ENCODE data around the gene TMEM250.

Gene TMEM250

DNA sequence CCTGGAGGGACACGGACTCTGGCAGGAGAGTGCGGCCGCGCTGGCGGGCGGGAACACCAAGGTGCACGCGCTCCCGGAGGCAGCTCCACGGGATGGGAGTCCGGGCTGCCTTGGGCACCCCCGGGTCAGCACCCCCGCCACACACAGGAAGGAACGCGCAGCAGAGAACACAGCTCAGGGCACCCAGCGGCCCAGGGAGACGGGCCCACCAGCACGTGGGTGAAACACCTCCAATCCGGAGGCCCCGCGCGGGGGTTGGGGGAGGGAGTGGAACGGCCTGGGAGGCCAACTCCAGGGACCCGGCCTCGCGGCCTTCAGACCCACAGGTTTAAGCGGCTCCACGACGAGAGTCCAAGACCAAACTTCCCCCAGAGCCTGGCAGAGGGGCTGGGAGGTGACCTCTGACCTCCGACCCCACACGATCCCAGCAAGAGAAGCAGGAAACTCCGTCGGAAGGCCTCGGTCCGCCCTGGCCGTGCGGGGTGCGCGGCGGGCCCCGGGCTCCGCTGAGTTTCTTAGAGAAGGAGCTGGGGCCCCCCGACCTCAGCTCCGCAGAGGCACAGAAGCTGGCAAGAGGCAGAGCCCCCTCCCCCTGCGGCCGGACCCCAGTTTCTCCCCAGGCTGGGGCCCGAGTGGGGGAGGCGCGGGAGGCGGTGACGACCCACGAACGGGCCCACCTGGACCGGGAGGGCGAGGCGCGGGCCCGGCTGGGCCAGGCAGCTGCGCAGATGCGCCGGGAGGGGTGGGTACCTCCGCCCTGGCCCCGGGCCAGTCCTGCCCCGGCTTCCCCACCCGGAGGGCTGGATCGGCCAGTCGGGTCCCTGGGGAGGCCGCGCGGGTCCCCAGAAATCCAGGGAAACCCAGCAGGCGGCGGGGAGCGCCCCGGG lies 24.4 kb downstream of the TMEM250 start:
- H3K9me3 ChIP-seq (ENCODE audit: low read length) = no peaks in the 10 kb centered on the region
- H3K4me2 ChIP-seq (ENCODE audit: low read length) = no peak overlapping the region
- H4K20me1 ChIP-seq (ENCODE audit: insufficient read depth, low read length) = no peaks in the 10 kb centered on the region
- H3K4me3 ChIP-seq (ENCODE audit: low read depth, low read length, poor library complexity, severe bottlenecking) = no peak overlapping the region
- no peaks in the 10 kb centered on the region for H3F3A ChIP-seq (ENCODE audit: insufficient read depth, low read length)
- H3K9me2 ChIP-seq (ENCODE audit: low read depth, low read length) = no peaks in the 10 kb centered on the region
- H3K9ac ChIP-seq (ENCODE audit: low read length) = no peak overlapping the region
- H3K79me2 ChIP-seq (ENCODE audit: insufficient read depth, low read length) = no peaks in the 10 kb centered on the region
- H3K4me1 ChIP-seq (ENCODE audit: insufficient read depth, low read length, severe bottlenecking) = no peaks in the 10 kb centered on the region
- TF ChIP-seq CTCF (IDR thresholded peaks at IDR 0.05; ENCODE audit: low read length) = no peak
- H3K27ac ChIP-seq (ENCODE audit: low read depth, low read length, poor library complexity, severe bottlenecking) = no peak overlapping the region
- no peaks in the 10 kb centered on the region for H3K36me3 ChIP-seq (ENCODE audit: insufficient read depth, low read length)
- 0 out of 2 replicates have a peak, but pooled peaks cover 14% of the 10 kb centered on the region for H3K27me3 ChIP-seq (ENCODE audit: insufficient read depth, low read length)
- H2AFZ ChIP-seq (ENCODE audit: low read length) = no peak overlapping the region

DNA sequence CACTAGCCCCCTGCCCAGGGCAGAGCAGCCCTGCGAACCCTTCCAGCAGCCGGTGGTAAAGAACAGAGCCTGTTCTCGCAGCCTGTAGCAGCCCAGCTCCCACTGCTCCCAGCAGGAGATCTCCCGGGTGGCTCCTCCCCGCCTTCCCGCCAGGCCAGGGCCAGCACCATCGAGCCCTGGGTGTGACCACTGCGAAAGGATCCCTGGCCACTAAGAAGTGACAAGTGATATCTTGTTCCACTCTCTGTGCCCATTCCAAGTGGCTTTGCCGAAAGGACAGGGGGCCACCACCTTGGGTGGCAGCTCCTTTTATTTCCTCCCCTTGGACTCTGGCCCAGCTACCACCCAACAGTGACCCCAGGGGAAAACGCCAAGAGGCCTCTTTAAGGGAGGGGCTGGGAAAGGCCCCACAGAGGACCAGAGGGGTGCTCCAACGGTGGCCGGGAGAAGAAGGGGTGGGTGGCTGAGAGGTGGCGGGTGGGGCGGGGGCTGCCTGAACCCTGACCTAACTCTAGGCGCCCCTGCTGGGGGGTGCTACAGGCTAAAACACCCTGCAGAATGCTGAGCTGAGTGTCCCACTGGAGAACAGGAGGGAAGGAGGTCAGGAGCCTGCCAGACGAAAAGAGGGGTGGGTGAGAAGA lies 25.2 kb downstream of the TMEM250 start:
- Histone ChIP-seq H3K79me2 (ENCODE audit: insufficient read depth, low read length) (no peaks in the 10 kb centered on the region), H2AFZ (ENCODE audit: low read length) (no peak overlapping the region), H3K9ac (ENCODE audit: low read length) (no peak overlapping the region), H3K4me1 (ENCODE audit: insufficient read depth, low read length, severe bottlenecking) (no peaks in the 10 kb centered on the region), H4K20me1 (ENCODE audit: insufficient read depth, low read length) (no peaks in the 10 kb centered on the region), H3K9me2 (ENCODE audit: low read depth, low read length) (no peaks in the 10 kb centered on the region), H3F3A (ENCODE audit: insufficient read depth, low read length) (no peaks in the 10 kb centered on the region), H3K4me3 (ENCODE audit: low read depth, low read length, poor library complexity, severe bottlenecking) (no peak overlapping the region), H3K36me3 (ENCODE audit: insufficient read depth, low read length) (no peaks in the 10 kb centered on the region), H3K27me3 (ENCODE audit: insufficient read depth, low read length) (0 out of 2 replicates have a peak, but pooled peaks cover 10% of the 10 kb centered on the region), H3K9me3 (ENCODE audit: low read length) (no peaks in the 10 kb centered on the region), H3K27ac (ENCODE audit: low read depth, low read length, poor library complexity, severe bottlenecking) (no peak overlapping the region), H3K4me2 (ENCODE audit: low read length) (no peak overlapping the region)
- no peak for TF ChIP-seq CTCF (IDR thresholded peaks at IDR 0.05; ENCODE audit: low read length)
- TF ChIP-seq EZH2 (IDR thresholded peaks at IDR 0.05; ENCODE audit: borderline replicate concordance, low read length) = no peak

- Histone ChIP-seq H3K27ac (ENCODE audit: low read depth, low read length, poor library complexity, severe bottlenecking) (no peak overlapping the region), H2AFZ (ENCODE audit: low read length) (no peak overlapping the region), H3K79me2 (ENCODE audit: insufficient read depth, low read length) (no peaks in the 10 kb centered on the region), H3K4me2 (ENCODE audit: low read length) (no peak overlapping the region), H3K36me3 (ENCODE audit: insufficient read depth, low read length) (no peaks in the 10 kb centered on the region), H3K4me1 (ENCODE audit: insufficient read depth, low read length, severe bottlenecking) (no peaks in the 10 kb centered on the region), H4K20me1 (ENCODE audit: insufficient read depth, low read length) (no peaks in the 10 kb centered on the region), H3K9me3 (ENCODE audit: low read length) (no peaks in the 10 kb centered on the region), H3K9ac (ENCODE audit: low read length) (no peak overlapping the region), H3K4me3 (ENCODE audit: low read depth, low read length, poor library complexity, severe bottlenecking) (no peak overlapping the region), H3F3A (ENCODE audit: insufficient read depth, low read length) (no peaks in the 10 kb centered on the region), H3K9me2 (ENCODE audit: low read depth, low read length) (no peaks in the 10 kb centered on the region), H3K27me3 (ENCODE audit: insufficient read depth, low read length) (0 out of 2 replicates have a peak, but pooled peaks cover 14% of the 10 kb centered on the region)
- TF ChIP-seq EZH2 (IDR thresholded peaks at IDR 0.05; ENCODE audit: borderline replicate concordance, low read length) (no peak), CTCF (IDR thresholded peaks at IDR 0.05; ENCODE audit: low read length) (no peak)
Measured at GRCh38 chr9:136092741-136093140, 25.9 kb downstream of the TMEM250 start.

All from OCI-LY1 (cell line).